Activated T-cell treated with anti-CD3 and anti-CD28 coated beads, Interleukin-2, amount 50 U/mL, for 24 hours (primary cell): Measurements from ENCODE around the gene HMCN1.

ENCODE experiments used
- DNase-seq: peaks from one replicate; pipeline ENCODE4 v3.0.0-alpha.2; 2020
- H3K27ac Mint-ChIP-seq: 2 replicates; pipeline ENCODE4 v1.8.0; 2020; ENCODE audit warnings: mild to moderate bottlenecking, mixed read lengths
- H3K27me3 Mint-ChIP-seq: 2 replicates; pipeline ENCODE4 v1.8.0; 2020; ENCODE audit warnings: mixed read lengths
- H3K36me3 Mint-ChIP-seq: 2 replicates; pipeline ENCODE4 v1.8.0; 2020; ENCODE audit warnings: low read depth, mixed read lengths
- H3K4me1 Mint-ChIP-seq: 2 replicates; pipeline ENCODE4 v1.8.0; 2020; ENCODE audit warnings: low read depth, mixed read lengths
- H3K4me3 Mint-ChIP-seq: 2 replicates; pipeline ENCODE4 v1.8.0; 2020; ENCODE audit warnings: mild to moderate bottlenecking, moderate library complexity, mixed read lengths
- H3K9me3 Mint-ChIP-seq: 2 replicates; pipeline ENCODE4 v1.8.0; 2020; ENCODE audit warnings: mixed read lengths

The HMCN1 gene

DNA sequence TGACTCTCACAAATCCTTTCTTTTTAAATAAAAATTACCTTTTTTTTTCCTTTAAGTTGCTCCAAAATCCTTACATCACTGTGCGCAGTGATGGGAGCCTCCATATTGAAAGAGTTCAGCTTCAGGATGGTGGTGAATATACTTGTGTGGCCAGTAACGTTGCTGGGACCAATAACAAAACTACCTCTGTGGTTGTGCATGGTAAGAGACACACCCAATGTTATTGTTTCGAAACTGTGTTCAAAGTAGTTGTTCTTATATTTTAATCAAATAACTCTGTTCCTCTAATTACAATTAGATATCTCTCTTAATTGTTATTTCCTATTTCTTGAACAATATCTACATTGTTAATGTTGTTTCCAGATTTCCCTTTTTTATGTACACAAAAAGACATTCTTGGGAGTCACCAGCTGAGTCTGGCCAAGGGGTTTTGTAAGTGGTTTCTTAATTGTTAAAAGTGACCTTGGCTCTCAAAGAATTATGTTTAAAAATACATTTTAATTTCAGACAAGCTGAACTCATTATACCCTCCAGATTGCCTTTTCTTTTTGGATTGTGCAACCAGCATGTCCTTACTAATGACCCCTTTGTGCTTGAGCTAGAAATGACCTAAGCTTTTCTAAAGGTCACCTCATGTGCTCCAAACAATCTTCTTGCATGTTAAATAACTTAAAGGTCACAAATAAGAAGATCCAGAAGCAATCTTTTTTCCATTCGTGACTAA is 250.1 kb downstream of the HMCN1 start:
- Mint-ChIP-seq H3K4me3 (no peak overlapping the region), H3K36me3 (no peaks in the 10 kb centered on the region), H3K27ac (no peak overlapping the region), H3K4me1 (peaks cover 17% of the 10 kb centered on the region), H3K9me3 (no peaks in the 10 kb centered on the region), H3K27me3 (no peaks in the 10 kb centered on the region)
- DNase-seq = no peak

DNA sequence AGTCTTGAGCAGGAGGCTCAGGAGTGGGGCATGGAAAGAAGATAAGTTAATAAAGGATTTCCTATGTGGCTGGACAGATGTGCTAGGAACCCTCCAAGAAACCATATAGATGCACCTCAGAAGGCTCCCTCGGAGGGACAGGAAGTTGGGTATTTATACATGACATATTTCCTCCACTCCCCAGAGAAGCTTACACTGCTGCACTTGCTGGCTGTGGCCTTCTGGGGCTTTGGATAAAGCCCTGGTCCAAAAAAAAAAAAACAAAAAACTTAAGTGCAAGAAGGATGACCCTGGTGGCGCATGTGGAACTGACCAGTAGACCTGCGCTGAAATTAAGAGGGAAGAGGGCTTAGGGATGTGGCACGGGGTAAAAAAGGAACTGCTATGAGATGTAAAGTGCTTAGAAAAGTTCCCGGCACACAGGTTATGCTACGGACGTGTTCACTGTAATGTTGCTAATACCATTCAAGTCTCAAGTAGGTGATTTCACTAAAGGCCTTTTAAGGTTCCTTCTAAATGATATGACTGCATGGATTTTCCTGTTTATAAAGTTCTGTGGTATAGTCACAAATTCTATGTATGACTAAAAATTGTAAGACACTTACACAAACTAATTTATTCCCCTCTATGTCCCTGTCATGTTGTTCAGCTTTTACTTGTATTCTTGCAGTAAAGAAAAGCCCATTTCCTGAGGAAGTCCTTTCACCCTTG is 253.6 kb downstream of the HMCN1 start:
- peak overlapping the region; percentile 94 for H3K27ac Mint-ChIP-seq
- no peak for DNase-seq

DNA sequence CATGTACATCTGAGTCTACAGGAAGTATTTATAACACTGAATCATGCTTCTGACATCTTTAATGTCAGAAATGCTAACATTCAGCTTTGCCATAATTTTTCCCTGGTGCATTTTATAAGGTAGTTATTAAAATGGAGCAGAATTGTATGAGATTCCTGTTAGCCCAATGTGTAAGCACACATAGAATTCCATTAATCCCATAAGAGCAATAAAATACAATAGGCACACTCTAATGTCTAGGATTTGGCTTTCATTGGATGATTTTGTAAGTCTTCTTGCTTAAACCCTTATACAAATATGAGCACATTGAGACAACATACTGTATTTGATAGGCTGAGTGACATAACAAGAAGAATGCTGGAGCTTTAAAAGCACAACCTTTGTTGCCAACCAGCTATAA is 256.4 kb downstream of the HMCN1 start:
- no peaks in the 10 kb centered on the region for H3K9me3 Mint-ChIP-seq
- no peaks in the 10 kb centered on the region for H3K36me3 Mint-ChIP-seq
- no peak overlapping the region for H3K4me3 Mint-ChIP-seq
- H3K4me1 Mint-ChIP-seq = peaks cover 18% of the 10 kb centered on the region
- no peak for DNase-seq
- no peaks in the 10 kb centered on the region for H3K27me3 Mint-ChIP-seq
- no peak overlapping the region for H3K27ac Mint-ChIP-seq

More for the DNA sequence above, 253.6 kb downstream of the HMCN1 start:
- H3K27me3 Mint-ChIP-seq = no peaks in the 10 kb centered on the region
- H3K4me1 Mint-ChIP-seq = peaks cover 18% of the 10 kb centered on the region
- peak overlapping the region; percentile 44 for H3K4me3 Mint-ChIP-seq
- no peaks in the 10 kb centered on the region for H3K9me3 Mint-ChIP-seq
- no peaks in the 10 kb centered on the region for H3K36me3 Mint-ChIP-seq

DNA sequence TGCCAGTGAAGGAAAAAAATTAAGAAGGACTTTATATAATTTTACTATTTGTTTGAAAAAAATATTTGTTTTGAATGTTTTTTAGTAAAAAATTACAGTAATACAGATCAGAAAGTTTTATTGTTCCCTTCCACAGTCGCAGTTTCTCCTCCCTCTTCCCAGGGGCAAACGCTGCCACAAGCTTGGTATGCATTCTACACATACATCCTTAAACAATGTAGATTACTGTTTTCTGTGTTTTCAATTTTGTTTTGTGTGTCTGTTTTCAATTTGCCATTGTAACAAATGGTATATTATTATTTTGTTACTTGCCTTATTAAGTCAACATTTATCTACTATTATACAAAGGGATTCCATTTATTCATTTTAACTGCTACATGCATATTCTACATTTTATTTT is 257.1 kb downstream of the HMCN1 start:
- no peaks in the 10 kb centered on the region for H3K27me3 Mint-ChIP-seq
- no peak overlapping the region for H3K4me3 Mint-ChIP-seq
- H3K36me3 Mint-ChIP-seq = no peaks in the 10 kb centered on the region

DNA sequence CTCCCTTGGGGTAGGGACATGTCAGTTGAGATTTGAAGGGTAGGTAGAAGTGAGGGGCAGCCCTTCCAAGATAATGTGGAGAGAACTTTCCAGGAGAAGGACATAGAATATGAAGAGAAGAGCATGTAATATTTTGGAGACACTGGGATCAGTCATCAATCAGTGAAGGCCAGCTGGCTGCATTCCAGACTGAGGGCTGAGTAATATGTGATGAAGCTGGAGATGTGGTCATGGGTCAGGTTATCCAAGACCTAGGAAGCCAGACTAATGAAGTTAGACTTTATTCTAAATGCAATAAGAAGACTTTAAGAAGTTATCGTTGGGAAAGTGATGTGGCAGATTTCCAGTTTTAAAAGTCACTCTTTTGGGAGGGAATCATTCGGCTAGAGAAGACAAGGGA is 262.0 kb downstream of the HMCN1 start:
- Mint-ChIP-seq H3K4me1 (no peaks in the 10 kb centered on the region), H3K36me3 (no peaks in the 10 kb centered on the region), H3K27me3 (no peaks in the 10 kb centered on the region), H3K27ac (no peak overlapping the region), H3K9me3 (no peaks in the 10 kb centered on the region), H3K4me3 (no peak overlapping the region)
- no peak for DNase-seq

More for the DNA sequence above, 257.1 kb downstream of the HMCN1 start:
- Mint-ChIP-seq H3K27ac (no peak overlapping the region), H3K9me3 (no peaks in the 10 kb centered on the region), H3K4me1 (peaks cover 16% of the 10 kb centered on the region)
- no peak for DNase-seq

DNA sequence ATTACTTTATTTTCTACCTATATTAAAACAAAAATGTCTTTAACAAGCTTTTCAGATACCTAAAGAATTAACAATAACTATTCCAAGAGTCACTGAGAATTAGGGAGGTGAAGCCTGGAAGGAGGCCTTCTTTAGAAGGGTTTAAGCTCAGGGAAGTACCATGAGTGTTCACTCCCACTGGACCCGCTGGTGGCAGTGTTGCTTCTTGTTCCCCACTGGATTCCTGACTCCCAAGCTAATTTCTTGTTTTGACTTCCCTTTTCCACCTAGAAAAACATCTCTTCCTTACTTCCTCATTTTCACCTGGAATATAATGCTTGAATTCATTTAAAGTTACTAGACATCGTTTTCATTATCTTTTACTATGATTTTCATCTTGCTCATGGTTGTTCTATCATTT is 264.2 kb downstream of the HMCN1 start:
- Mint-ChIP-seq H3K27me3 (no peaks in the 10 kb centered on the region), H3K9me3 (no peaks in the 10 kb centered on the region), H3K4me3 (no peak overlapping the region), H3K27ac (no peak overlapping the region), H3K4me1 (no peaks in the 10 kb centered on the region), H3K36me3 (no peaks in the 10 kb centered on the region)
- DNase-seq = no peak

DNA sequence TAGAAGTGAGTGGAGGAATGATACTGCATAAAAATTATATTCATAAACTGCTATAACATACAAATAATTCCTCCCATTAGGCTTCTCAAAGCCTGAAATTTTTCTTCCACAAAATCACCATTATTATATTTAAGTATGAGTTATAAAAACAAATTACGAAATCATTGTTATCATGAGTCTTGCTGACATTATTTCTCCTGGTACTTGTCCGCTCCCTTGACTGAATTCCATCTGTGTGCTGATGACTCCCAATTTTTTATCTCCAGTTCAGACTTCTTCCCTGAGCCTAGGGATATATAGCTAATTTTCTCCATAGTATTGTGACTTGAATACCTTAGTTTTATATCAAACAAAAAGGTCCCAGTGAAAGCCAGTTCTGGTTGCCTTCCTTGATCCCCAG is 268.2 kb downstream of the HMCN1 start:
- Mint-ChIP-seq H3K36me3 (no peaks in the 10 kb centered on the region), H3K4me1 (no peaks in the 10 kb centered on the region), H3K4me3 (no peak overlapping the region)

DNA sequence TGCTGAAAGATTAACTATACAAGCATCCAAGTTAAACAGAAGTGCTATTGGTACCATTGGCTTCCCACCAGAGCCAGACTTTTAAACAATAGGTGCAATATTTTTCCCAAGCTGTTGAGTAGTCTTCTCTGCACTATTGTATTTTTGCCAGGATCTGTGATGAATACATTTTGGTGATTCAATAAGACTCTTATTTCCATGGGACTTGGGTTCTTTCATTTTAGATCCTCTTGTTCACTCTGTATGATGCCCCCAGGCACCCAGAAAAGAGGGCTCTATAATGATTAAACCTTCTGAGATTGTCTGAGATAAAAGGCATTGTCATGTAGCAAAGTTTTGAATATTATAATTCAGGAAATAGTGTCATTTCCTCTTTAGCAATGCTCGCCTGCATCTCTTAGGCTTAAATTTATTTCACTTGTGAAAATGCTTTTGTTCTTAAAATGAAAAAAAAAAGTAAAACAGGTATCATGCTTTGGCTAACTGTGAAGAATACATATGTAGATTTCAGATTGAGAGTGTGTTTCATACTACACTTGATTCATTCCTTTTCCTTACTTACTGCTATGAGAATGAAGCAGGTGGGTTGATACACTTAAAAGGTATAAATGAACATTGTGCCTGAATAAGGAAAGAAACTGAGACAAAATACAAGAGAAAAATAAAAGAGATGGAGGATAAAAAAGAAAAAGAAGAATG is 275.0 kb downstream of the HMCN1 start:
- H3K36me3 Mint-ChIP-seq = no peaks in the 10 kb centered on the region
- no peak overlapping the region for H3K4me3 Mint-ChIP-seq
- no peaks in the 10 kb centered on the region for H3K9me3 Mint-ChIP-seq
- H3K27me3 Mint-ChIP-seq = no peaks in the 10 kb centered on the region
- H3K27ac Mint-ChIP-seq = peak overlapping the region; percentile 20
- H3K4me1 Mint-ChIP-seq = peaks cover 5% of the 10 kb centered on the region
- DNase-seq = no peak

More for the DNA sequence above, 268.2 kb downstream of the HMCN1 start:
- no peaks in the 10 kb centered on the region for H3K9me3 Mint-ChIP-seq
- H3K27ac Mint-ChIP-seq = no peak overlapping the region
- no peak for DNase-seq
- H3K27me3 Mint-ChIP-seq = no peaks in the 10 kb centered on the region

DNA sequence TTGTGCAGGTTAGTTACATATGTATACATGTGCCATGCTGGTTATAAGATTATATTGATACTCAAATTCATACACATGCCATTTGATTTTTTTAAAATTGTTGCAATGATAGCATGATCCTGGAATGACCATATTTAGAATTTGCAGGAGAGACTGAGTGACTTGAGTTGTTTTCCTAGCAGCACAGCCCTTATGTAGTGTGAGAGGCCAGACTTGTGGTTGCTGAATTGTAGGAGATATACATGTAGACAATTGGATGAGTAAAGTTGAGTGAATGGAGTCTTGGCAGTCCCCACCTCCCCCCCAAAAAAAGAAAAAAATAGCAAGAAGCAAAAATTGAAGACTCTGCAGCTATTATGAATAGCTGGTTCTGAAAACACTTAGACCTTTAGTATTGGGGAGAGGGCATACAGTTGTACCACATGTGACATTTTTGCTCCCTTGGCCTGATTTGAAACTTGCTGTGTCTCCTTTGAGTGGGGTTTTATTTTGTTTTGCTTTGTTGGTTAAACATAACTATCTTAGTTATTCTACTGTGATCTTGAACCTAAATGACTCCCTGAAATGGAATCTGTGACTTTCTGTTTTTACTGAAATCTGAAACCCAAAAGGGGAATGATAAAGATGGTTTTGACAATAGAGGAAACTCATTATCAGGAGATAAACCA is 280.3 kb downstream of the HMCN1 start:
- H3K9me3 Mint-ChIP-seq = no peaks in the 10 kb centered on the region
- no peak overlapping the region for H3K27ac Mint-ChIP-seq
- no peaks in the 10 kb centered on the region for H3K36me3 Mint-ChIP-seq
- no peaks in the 10 kb centered on the region for H3K27me3 Mint-ChIP-seq
- no peak for DNase-seq
- no peak overlapping the region for H3K4me3 Mint-ChIP-seq
- peaks cover 2% of the 10 kb centered on the region for H3K4me1 Mint-ChIP-seq

DNA sequence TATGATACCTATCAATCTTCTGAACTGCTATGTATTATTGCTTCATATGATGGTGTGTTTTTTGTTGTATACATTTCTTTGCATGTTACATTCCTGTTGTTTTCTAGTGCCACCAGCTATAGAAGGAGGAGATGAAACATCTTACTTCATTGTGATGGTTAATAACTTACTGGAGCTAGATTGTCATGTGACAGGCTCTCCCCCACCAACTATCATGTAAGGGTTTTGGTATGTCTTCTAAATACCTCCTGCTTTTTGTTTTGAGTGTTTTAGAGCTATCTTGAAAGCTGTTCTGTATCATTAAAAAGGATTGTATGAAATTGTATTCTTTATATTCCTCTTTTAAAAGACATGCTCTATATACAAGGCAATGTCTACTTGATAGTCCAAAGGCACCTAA is 282.7 kb downstream of the HMCN1 start:
- Mint-ChIP-seq H3K4me3 (no peak overlapping the region), H3K27ac (no peak overlapping the region), H3K36me3 (no peaks in the 10 kb centered on the region), H3K9me3 (no peaks in the 10 kb centered on the region), H3K4me1 (no peaks in the 10 kb centered on the region), H3K27me3 (no peaks in the 10 kb centered on the region)
- no peak for DNase-seq

DNA sequence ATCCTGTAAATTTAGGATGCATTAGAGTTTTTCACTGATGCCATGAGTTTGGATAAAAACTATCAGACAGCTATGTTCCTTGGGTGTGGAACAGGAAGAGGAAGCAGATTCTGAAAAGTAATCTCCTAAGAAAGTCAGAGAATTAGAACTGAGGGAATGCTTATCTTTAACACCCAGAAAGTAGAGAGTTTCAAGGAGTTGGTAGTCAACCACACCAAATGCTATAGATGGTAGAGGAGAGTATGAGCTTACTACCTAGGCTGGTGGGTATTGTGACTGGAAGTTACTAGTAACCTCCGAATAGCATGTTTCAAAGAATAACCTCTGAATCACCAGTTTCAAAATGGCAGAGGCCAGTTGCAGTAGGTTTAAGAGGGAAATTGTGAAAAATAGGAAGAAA is 288.0 kb downstream of the HMCN1 start:
- no peaks in the 10 kb centered on the region for H3K36me3 Mint-ChIP-seq
- no peaks in the 10 kb centered on the region for H3K27me3 Mint-ChIP-seq
- no peaks in the 10 kb centered on the region for H3K9me3 Mint-ChIP-seq
- DNase-seq = no peak
- H3K27ac Mint-ChIP-seq = no peak overlapping the region
- H3K4me3 Mint-ChIP-seq = no peak overlapping the region
- no peaks in the 10 kb centered on the region for H3K4me1 Mint-ChIP-seq

DNA sequence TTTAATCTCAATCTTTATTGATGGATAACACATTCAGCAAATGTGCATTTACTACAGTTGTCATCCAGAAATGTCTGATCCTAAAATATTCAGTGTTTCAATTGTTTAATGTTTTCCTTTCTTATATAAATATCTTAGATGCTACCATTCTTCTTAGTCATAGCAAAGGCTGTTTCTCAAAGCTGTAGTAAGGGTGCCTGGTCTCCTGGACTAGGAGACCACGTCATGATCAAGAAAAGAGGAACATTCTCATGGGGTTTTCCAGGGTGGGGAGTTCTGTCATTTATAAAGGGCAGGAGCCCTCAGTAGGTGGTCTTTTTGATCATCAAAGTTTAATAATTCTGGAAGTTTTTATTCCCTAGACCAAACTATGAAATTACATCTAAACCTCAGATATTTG is 292.8 kb downstream of the HMCN1 start:
- H3K4me1 Mint-ChIP-seq = no peaks in the 10 kb centered on the region
- no peak for DNase-seq
- no peak overlapping the region for H3K4me3 Mint-ChIP-seq
- H3K36me3 Mint-ChIP-seq = no peaks in the 10 kb centered on the region
- no peaks in the 10 kb centered on the region for H3K27me3 Mint-ChIP-seq
- H3K27ac Mint-ChIP-seq = no peak overlapping the region
- peaks cover 2% of the 10 kb centered on the region for H3K9me3 Mint-ChIP-seq

DNA sequence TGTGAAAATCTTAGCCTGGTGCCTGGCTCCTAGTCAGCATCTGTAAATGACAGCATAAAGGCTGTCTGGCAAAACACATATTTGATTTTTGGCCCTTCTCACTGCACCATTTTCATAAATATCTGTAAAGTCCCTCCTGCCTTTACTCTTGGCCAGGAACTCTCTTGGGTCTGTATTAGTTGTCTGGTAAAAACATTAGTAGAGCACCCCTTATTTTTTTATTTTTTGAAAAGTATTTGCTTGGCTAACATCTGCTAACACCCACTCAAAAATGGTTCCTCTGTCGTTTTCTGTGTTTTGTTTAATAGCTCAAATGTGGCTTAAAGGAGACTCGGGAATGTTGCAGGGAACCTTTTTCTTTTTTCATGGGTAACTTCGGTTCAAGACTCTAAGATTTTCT is 293.4 kb downstream of the HMCN1 start:
- no peaks in the 10 kb centered on the region for H3K36me3 Mint-ChIP-seq
- H3K27ac Mint-ChIP-seq = no peak overlapping the region
- no peaks in the 10 kb centered on the region for H3K27me3 Mint-ChIP-seq
- no peak overlapping the region for H3K4me3 Mint-ChIP-seq
- peaks cover 2% of the 10 kb centered on the region for H3K9me3 Mint-ChIP-seq
- no peaks in the 10 kb centered on the region for H3K4me1 Mint-ChIP-seq
- no peak for DNase-seq

DNA sequence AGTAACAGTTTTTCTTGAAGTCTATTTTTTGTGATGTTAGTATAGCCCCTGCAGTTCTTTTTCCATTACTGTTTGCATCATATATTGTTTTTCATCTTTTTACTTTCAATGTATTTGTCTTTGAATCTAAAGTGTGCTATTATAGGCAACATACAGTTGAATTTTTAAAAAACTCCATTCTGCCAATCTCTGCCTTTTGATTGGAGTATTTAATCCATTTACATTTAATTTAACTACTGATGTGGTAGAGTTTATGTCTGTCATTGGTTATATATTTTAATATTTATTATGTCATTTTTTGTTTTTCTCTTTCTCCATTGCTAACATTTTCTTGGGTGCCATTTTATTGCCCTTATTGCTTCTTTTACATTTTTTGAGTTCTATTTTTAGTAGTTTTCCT is 296.3 kb downstream of the HMCN1 start:
- no peak for DNase-seq
- H3K4me1 Mint-ChIP-seq = no peaks in the 10 kb centered on the region
- peaks cover 2% of the 10 kb centered on the region for H3K9me3 Mint-ChIP-seq
- H3K27ac Mint-ChIP-seq = no peak overlapping the region
- no peaks in the 10 kb centered on the region for H3K27me3 Mint-ChIP-seq
- H3K36me3 Mint-ChIP-seq = no peaks in the 10 kb centered on the region
- no peak overlapping the region for H3K4me3 Mint-ChIP-seq
